H9 (cell line): ENCODE results near the gene PRDX2. TPM values are rescaled to one million over a fixed set of nuclear protein-coding genes. Genes with fewer than 3 reads are reported as not detected.

ENCODE experiments used
- DNase-seq: peaks from one replicate; pipeline ENCODE4 v3.0.0-alpha.2; 2017
- H2AFZ ChIP-seq: one replicate; pipeline ENCODE4 v1.6.1; 2013; ENCODE audit warnings: mild to moderate bottlenecking, low read length, control low read depth, moderate library complexity
- H2AK5ac ChIP-seq: 2 replicates; pipeline ENCODE4 v1.6.1; 2013; ENCODE audit warnings: low read length, control low read depth, mixed read lengths; ENCODE audit not compliant: insufficient read length
- H2BK120ac ChIP-seq: one replicate; pipeline ENCODE4 v1.6.1; 2013; ENCODE audit warnings: low read depth, mild to moderate bottlenecking, low read length, control low read depth, inconsistent platforms; ENCODE audit not compliant: poor library complexity, severe bottlenecking
- H2BK12ac ChIP-seq: 2 replicates; pipeline ENCODE4 v1.6.1; 2013; ENCODE audit warnings: low read length, control low read depth, mixed read lengths, low read depth; ENCODE audit not compliant: insufficient read length
- H2BK15ac ChIP-seq: 2 replicates; pipeline ENCODE4 v1.6.1; 2013; ENCODE audit warnings: low read depth, low read length, control low read depth
- H2BK20ac ChIP-seq: one replicate; pipeline ENCODE4 v1.6.1; 2013; ENCODE audit warnings: low read depth, mild to moderate bottlenecking, low read length, control low read depth, inconsistent platforms; ENCODE audit not compliant: poor library complexity, severe bottlenecking
- H2BK5ac ChIP-seq: 2 replicates; pipeline ENCODE4 v1.6.1; 2013; ENCODE audit warnings: low read length, control low read depth, mixed read lengths; ENCODE audit not compliant: insufficient read length
- H3K14ac ChIP-seq: 2 replicates; pipeline ENCODE4 v1.6.1; 2013; ENCODE audit warnings: low read length, control low read depth; ENCODE audit not compliant: insufficient read depth
- H3K18ac ChIP-seq: 2 replicates; pipeline ENCODE4 v1.6.1; 2013; ENCODE audit warnings: low read depth, mild to moderate bottlenecking, mixed read lengths, low read length, control low read depth; ENCODE audit not compliant: insufficient read length
- H3K23ac ChIP-seq: 2 replicates; pipeline ENCODE4 v1.6.1; 2013; ENCODE audit warnings: low read length, control low read depth, mixed read lengths, low read depth; ENCODE audit not compliant: insufficient read length
- H3K23me2 ChIP-seq: 2 replicates; pipeline ENCODE4 v1.6.1; 2013; ENCODE audit warnings: low read depth, mild to moderate bottlenecking, mixed read lengths, low read length, control low read depth; ENCODE audit not compliant: insufficient read length, poor library complexity, severe bottlenecking
- H3K27ac ChIP-seq: 2 replicates; pipeline ENCODE4 v1.5.1; 2013; ENCODE audit warnings: low read length, control low read depth, mixed read lengths, low read depth; ENCODE audit not compliant: insufficient read length
- H3K27me3 ChIP-seq: 2 replicates; pipeline ENCODE4 v1.6.1; 2013; ENCODE audit warnings: low read length, control low read depth, inconsistent platforms; ENCODE audit not compliant: insufficient read depth
- H3K4ac ChIP-seq: 2 replicates; pipeline ENCODE4 v1.6.1; 2013; ENCODE audit warnings: low read depth, mild to moderate bottlenecking, control low read depth, inconsistent platforms, low read length, moderate library complexity
- H3K4me1 ChIP-seq: 2 replicates; pipeline ENCODE4 v1.6.1; 2013; ENCODE audit warnings: low read length, control low read depth, inconsistent platforms; ENCODE audit not compliant: insufficient read depth
- H3K4me2 ChIP-seq: 2 replicates; pipeline ENCODE4 v1.6.1; 2013; ENCODE audit warnings: low read length, control low read depth, mixed read lengths; ENCODE audit not compliant: insufficient read length, insufficient read depth
- H3K56ac ChIP-seq: 2 replicates; pipeline ENCODE4 v1.6.1; 2013; ENCODE audit warnings: low read depth, mild to moderate bottlenecking, mixed read lengths, low read length, control low read depth; ENCODE audit not compliant: insufficient read length
- H3K79me1 ChIP-seq: 2 replicates; pipeline ENCODE4 v1.6.1; 2013; ENCODE audit warnings: low read depth, mild to moderate bottlenecking, moderate library complexity, low read length, control low read depth, inconsistent platforms; ENCODE audit not compliant: insufficient read depth, poor library complexity, severe bottlenecking
- H3K79me2 ChIP-seq: 2 replicates; pipeline ENCODE4 v1.6.1; 2013; ENCODE audit warnings: low read length, control low read depth, inconsistent platforms; ENCODE audit not compliant: insufficient read depth
- H3K9ac ChIP-seq: 2 replicates; pipeline ENCODE4 v1.6.1; 2013; ENCODE audit warnings: low read length, control low read depth, mixed read lengths; ENCODE audit not compliant: insufficient read length; ENCODE audit errors: extremely low read depth
- H3K9me3 ChIP-seq: one replicate; pipeline ENCODE4 v1.6.1; 2013; ENCODE audit warnings: low read depth, low read length, inconsistent platforms; ENCODE audit not compliant: control insufficient read depth
- H3T11ph ChIP-seq: one replicate; pipeline ENCODE4 v1.6.1; 2013; ENCODE audit warnings: mild to moderate bottlenecking, low read length, control low read depth, inconsistent platforms
- H4K20me1 ChIP-seq: one replicate; pipeline ENCODE4 v1.6.1; 2013; ENCODE audit not compliant: control insufficient read depth, insufficient read length, insufficient read depth
- H4K5ac ChIP-seq: 2 replicates; pipeline ENCODE4 v1.6.1; 2013; ENCODE audit warnings: low read depth, mild to moderate bottlenecking, mixed read lengths, low read length, control low read depth; ENCODE audit not compliant: insufficient read length
- H4K8ac ChIP-seq: replicated peaks from 2 replicates; pipeline ENCODE4 v1.6.1; 2013; ENCODE audit warnings: low read length, control low read depth, mixed read lengths, low read depth; ENCODE audit not compliant: insufficient read length
- H4K91ac ChIP-seq: 2 replicates; pipeline ENCODE4 v1.6.1; 2013; ENCODE audit warnings: low read depth, mild to moderate bottlenecking, moderate library complexity, mixed read lengths, low read length, control low read depth; ENCODE audit not compliant: insufficient read length
- H3K27ac Mint-ChIP-seq, 3 experiments: 2 replicates in 2 of 3; 3 replicates in 1 of 3; pipeline ENCODE4 v1.8.0; 2020 to 2021; ENCODE audit warnings: mixed read lengths in 3 of 3, mild to moderate bottlenecking in 1 of 3, moderate library complexity in 1 of 3
- H3K27me3 Mint-ChIP-seq: 2 replicates; pipeline ENCODE4 v1.8.0; 2021; ENCODE audit warnings: low read depth, mild to moderate bottlenecking, moderate library complexity, mixed read lengths
- H3K36me3 Mint-ChIP-seq, 3 experiments: 2 replicates in 2 of 3; 3 replicates in 1 of 3; pipeline ENCODE4 v1.8.0; 2020 to 2021; ENCODE audit warnings: low read depth in 3 of 3, mixed read lengths in 3 of 3; ENCODE audit not compliant: insufficient read depth in 1 of 3
- H3K4me1 Mint-ChIP-seq, 2 experiments: 2 replicates each; pipeline ENCODE4 v1.8.0; 2020; ENCODE audit warnings: mixed read lengths in 2 of 2
- H3K4me3 Mint-ChIP-seq, 2 experiments: 2 replicates in 1 of 2; 3 replicates in 1 of 2; pipeline ENCODE4 v1.8.0; 2020 to 2021; ENCODE audit warnings: mild to moderate bottlenecking in 2 of 2, mixed read lengths in 2 of 2, moderate library complexity in 1 of 2
- H3K9me3 Mint-ChIP-seq, 2 experiments: 2 replicates in 1 of 2; 3 replicates in 1 of 2; pipeline ENCODE4 v1.8.0; 2020; ENCODE audit warnings: mild to moderate bottlenecking in 2 of 2, mixed read lengths in 2 of 2, moderate library complexity in 1 of 2
- WGBS: extraction: QIAGEN DNeasy Blood & Tissue Kit; methylation state at CpG from one replicate; pipeline ENCODE4 v1.1.7; 2013; ENCODE audit warnings: missing lambda C conversion rate, low lambda C conversion rate, mixed read lengths; ENCODE audit not compliant: insufficient read length; ENCODE audit errors: extremely low coverage; 5-methylcytosine and 5-hydroxymethylcytosine counted together
- total RNA-seq: library from RNA; stranded (reverse); gene quantifications from 2 replicates; pipeline ENCODE4 v1.2.1, GENCODE V29; 2021
- TF ChIP-seq, protein P1 (sequence below): fragments of 200-600 bp; sonication (generic); conservative IDR thresholded peaks from 3 replicates; pipeline ENCODE4 v1.8.0; 2021; ENCODE audit warnings: antibody characterized with exemption, mild to moderate bottlenecking

Gene PRDX2
- total RNA-seq, 1 experiment from 2014 or later, result 468 TPM

DNA sequence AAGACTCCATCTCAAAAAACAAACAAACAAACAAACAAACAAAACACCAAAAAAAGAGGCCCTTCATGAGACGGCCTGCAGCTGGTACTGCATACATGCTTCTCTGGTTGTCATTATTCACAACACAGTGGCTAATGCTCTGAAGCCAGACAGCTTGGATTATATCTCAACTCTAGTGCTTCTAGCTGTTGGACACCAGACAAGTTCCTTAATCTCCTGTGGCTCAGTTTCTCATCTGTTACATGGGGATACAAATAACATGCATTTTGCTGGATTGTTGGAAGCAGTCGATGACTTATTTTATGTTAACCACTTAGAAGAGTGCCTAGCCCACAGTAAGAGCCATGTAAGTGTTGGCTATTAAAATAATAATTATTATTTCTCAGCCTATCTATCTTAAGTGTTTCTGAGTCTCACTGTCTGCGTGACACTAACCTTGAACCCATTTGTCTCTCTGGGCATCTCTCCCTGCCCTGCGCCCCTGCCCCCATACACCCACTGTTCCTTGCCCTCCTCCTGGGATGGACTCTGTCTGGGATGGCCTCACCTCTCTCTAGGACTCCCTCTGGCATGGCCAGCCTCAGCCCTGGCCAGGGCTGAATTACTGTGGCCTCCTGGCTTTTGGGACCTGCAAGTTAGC, 13.4 kb downstream of the PRDX2 start:
- Mint-ChIP-seq H3K27me3 (peaks cover 6% of the 10 kb centered on the region), H3K27ac (peak overlapping the region in 1 of 3 experiments; percentile 57; a peak in 3 of 7 replicates), H3K4me3 (peak overlapping the region in 1 of 2 experiments; percentile 36; a peak in 1 of 5 replicates), H3K36me3 (no peaks in the 10 kb centered on the region), H3K9me3 (no peaks in the 10 kb centered on the region), H3K4me1 (peaks cover 28 to 29% of the 10 kb centered on the region in 2 experiments)
- Histone ChIP-seq H3K4ac (no peak overlapping the region), H3K27ac (no peak overlapping the region), H3K27me3 (no peaks in the 10 kb centered on the region; the same call in 1 of the 2 replicates), H4K20me1 (no peaks in the 10 kb centered on the region), H4K91ac (no peak overlapping the region), H3K23ac (no peak overlapping the region), H3K23me2 (peaks cover 32% of the 10 kb centered on the region), H2BK5ac (no peak overlapping the region), H2AFZ (no peak overlapping the region), H3K79me2 (no peaks in the 10 kb centered on the region), H3K9ac (no peak overlapping the region), H2BK15ac (no peak overlapping the region), H3K18ac (no peak overlapping the region), H2BK12ac (no peak overlapping the region), H2BK20ac (no peak overlapping the region), H3K4me2 (no peak overlapping the region), H3K14ac (no peak overlapping the region), H2BK120ac (no peak overlapping the region), H3T11ph (no peak overlapping the region), H4K8ac (no peak overlapping the region), H3K4me1 (peaks cover 6% of the 10 kb centered on the region), H3K9me3 (no peaks in the 10 kb centered on the region), H3K79me1 (no peaks in the 10 kb centered on the region), H2AK5ac (no peak overlapping the region), H4K5ac (no peak overlapping the region), H3K56ac (no peak overlapping the region)
- no peak for DNase-seq
- TF ChIP-seq, protein P1, sequence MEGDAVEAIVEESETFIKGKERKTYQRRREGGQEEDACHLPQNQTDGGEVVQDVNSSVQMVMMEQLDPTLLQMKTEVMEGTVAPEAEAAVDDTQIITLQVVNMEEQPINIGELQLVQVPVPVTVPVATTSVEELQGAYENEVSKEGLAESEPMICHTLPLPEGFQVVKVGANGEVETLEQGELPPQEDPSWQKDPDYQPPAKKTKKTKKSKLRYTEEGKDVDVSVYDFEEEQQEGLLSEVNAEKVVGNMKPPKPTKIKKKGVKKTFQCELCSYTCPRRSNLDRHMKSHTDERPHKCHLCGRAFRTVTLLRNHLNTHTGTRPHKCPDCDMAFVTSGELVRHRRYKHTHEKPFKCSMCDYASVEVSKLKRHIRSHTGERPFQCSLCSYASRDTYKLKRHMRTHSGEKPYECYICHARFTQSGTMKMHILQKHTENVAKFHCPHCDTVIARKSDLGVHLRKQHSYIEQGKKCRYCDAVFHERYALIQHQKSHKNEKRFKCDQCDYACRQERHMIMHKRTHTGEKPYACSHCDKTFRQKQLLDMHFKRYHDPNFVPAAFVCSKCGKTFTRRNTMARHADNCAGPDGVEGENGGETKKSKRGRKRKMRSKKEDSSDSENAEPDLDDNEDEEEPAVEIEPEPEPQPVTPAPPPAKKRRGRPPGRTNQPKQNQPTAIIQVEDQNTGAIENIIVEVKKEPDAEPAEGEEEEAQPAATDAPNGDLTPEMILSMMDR, result no peak
- no CpG with 5 or more reads among the region's 4 CpGs for WGBS
